Hematopoietic multipotent progenitor cell treated with erythropoietin and hydrocortisone succinate and interleukin-3 and kit ligand, for 17 days (in vitro differentiated cells): ENCODE results near the gene PSAT1.

Experiments
- DNase-seq: peaks from one replicate; pipeline ENCODE4 v3.0.0-alpha.2; 2015; ENCODE audit warnings: low spot score

The PSAT1 gene

GRCh38 chr9:78366827-78367226 is 69.9 kb downstream of the PSAT1 start:
- DNase-seq: no peak

GRCh38 chr9:78368236-78368635 is 71.3 kb downstream of the PSAT1 start:
- no peak for DNase-seq

- DNase-seq: peak; percentile 50
Observed at GRCh38 chr9:78369639-78370219, 72.8 kb downstream of the PSAT1 start.

GRCh38 chr9:78370991-78371390 is 74.1 kb downstream of the PSAT1 start:
- no peak for DNase-seq

GRCh38 chr9:78371981-78372380 is 75.1 kb downstream of the PSAT1 start:
- DNase-seq: no peak
